ENCODE data around the gene C6orf89.

DNA sequence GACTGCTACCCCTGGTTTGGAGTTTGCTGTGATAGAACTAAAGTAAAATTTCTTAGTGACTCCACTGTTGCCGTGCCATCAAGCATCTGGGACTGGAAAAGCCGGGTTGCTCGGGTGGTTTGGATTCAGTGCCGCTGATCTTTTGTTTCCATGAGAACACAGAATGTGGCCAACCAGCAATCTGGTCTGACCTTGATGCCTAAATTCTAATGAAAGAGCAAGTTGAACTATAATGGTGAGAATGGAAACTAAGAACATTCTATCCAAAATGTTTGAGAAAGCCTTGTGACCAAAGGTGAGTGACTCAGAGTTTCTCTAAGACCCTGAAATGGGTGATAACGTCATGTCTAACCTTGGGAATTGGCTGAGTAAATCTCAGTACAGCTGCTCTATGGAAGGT lies 58.9 kb downstream of the C6orf89 start:
- TF ChIP-seq POLR2A (IDR thresholded peaks at IDR 0.05) (no peak), EP300 (IDR thresholded peaks at IDR 0.05) (no peak)
- TF ChIP-seq, protein P1, sequence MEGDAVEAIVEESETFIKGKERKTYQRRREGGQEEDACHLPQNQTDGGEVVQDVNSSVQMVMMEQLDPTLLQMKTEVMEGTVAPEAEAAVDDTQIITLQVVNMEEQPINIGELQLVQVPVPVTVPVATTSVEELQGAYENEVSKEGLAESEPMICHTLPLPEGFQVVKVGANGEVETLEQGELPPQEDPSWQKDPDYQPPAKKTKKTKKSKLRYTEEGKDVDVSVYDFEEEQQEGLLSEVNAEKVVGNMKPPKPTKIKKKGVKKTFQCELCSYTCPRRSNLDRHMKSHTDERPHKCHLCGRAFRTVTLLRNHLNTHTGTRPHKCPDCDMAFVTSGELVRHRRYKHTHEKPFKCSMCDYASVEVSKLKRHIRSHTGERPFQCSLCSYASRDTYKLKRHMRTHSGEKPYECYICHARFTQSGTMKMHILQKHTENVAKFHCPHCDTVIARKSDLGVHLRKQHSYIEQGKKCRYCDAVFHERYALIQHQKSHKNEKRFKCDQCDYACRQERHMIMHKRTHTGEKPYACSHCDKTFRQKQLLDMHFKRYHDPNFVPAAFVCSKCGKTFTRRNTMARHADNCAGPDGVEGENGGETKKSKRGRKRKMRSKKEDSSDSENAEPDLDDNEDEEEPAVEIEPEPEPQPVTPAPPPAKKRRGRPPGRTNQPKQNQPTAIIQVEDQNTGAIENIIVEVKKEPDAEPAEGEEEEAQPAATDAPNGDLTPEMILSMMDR (IDR thresholded peaks at IDR 0.05): no peak

All from suprapubic skin (tissue), 3 donors.